ENCODE results near the gene CEMIP.
A peak's percentile ranks its signal among the peaks of the same experiment; 100 is the strongest.

The CEMIP gene, protein sequence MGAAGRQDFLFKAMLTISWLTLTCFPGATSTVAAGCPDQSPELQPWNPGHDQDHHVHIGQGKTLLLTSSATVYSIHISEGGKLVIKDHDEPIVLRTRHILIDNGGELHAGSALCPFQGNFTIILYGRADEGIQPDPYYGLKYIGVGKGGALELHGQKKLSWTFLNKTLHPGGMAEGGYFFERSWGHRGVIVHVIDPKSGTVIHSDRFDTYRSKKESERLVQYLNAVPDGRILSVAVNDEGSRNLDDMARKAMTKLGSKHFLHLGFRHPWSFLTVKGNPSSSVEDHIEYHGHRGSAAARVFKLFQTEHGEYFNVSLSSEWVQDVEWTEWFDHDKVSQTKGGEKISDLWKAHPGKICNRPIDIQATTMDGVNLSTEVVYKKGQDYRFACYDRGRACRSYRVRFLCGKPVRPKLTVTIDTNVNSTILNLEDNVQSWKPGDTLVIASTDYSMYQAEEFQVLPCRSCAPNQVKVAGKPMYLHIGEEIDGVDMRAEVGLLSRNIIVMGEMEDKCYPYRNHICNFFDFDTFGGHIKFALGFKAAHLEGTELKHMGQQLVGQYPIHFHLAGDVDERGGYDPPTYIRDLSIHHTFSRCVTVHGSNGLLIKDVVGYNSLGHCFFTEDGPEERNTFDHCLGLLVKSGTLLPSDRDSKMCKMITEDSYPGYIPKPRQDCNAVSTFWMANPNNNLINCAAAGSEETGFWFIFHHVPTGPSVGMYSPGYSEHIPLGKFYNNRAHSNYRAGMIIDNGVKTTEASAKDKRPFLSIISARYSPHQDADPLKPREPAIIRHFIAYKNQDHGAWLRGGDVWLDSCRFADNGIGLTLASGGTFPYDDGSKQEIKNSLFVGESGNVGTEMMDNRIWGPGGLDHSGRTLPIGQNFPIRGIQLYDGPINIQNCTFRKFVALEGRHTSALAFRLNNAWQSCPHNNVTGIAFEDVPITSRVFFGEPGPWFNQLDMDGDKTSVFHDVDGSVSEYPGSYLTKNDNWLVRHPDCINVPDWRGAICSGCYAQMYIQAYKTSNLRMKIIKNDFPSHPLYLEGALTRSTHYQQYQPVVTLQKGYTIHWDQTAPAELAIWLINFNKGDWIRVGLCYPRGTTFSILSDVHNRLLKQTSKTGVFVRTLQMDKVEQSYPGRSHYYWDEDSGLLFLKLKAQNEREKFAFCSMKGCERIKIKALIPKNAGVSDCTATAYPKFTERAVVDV (N-terminal part only)

GRCh38 chr15:80778964-80779657 lies at the start of gene CEMIP:
Gene CEMIP (plus strand): TSS chr15:80779370. CDS start chr15:80873880, 94,510 bp downstream.
- peak; percentile 23 for DNase-seq

GRCh38 chr15:80730387-80730786 lies 48.8 kb upstream of the CEMIP start:
- DNase-seq: no peak

- no peak for DNase-seq
Observed at GRCh38 chr15:80730926-80731325, 48.2 kb upstream of the CEMIP start.

DNA sequence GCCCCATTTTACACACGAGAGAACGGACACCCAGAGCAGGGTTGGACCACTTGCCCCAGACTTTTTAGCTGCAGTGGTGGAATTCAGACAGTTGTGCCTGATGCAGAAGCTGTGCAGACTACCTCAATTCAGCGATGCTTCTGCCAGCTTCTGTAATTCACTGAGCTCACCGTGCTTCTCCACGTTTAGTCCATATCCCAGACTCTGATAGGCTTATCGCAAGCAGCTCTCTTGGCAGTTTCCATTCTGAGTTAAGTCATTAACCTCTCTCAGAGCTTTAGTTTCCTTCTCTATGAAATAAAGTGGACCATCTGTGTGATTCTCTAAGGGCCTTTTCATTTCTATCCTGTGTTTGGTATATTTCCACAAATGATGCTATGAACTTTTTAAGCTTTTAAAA lies 47.0 kb upstream of the CEMIP start:
- no peak for DNase-seq

GRCh38 chr15:80732818-80733217 lies 46.4 kb upstream of the CEMIP start:
- DNase-seq: no peak

- no peak for DNase-seq
Observed at GRCh38 chr15:80733460-80733859, 45.7 kb upstream of the CEMIP start.

DNA sequence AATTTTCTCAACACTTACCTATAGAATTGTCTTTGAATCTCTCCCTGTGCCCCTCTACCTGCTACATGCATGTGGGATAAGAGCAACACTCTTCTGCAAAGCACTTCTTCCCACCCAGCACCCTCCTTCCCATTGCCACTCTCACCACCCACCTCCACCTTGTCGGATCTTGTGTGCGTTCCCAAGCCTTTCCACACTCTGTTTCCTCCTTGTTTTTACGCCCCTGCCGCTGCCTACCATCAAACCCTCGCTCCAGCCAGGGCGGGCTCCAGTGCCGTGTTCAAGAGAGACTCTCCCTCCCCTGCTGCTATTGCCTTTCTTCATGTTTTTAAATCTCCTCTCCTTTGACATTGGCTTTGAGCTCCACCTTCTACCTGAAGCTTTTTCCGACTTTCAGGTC lies 43.8 kb upstream of the CEMIP start:
- DNase-seq: no peak

GRCh38 chr15:80736560-80736959 lies 42.6 kb upstream of the CEMIP start:
- no peak for DNase-seq

DNA sequence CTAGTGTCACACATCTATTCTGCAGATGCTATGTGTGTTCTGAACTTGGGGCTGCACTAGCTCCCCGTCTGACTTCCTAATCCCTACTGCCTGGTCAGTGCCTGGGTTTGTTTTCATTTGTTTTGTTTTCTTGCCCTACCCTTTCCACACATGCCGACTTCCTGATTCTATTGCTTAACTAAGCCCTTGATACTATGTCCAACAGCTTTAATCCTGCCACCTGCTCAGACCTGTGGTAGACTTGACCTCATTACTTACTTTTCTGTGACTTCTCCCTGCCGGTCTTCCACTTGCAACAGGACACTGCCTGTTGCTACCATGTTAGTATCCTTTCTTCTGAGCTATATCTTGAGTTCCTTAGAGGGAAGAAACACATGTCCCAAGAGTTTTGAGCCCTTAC lies 39.3 kb upstream of the CEMIP start:
- no peak for DNase-seq

DNA sequence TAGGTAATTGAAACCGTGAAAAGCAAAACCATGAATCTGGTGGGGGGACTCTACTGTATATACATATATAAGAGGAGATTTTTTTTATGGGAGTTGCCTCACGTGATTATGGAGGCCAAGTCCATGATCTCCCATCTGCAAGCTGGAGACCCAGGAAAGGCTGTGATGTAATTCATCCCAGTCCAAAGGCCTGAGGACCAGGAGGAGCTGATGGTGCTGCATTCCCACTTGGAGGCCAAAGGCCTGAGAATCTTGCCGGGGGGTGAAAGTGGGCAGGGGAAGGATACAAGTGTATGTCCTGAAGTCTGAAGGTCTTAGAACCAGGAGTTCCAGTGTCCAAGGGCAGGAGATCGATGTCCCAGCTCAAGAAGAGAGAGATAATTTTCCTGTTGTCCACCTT lies 37.1 kb upstream of the CEMIP start:
- no peak for DNase-seq

DNA sequence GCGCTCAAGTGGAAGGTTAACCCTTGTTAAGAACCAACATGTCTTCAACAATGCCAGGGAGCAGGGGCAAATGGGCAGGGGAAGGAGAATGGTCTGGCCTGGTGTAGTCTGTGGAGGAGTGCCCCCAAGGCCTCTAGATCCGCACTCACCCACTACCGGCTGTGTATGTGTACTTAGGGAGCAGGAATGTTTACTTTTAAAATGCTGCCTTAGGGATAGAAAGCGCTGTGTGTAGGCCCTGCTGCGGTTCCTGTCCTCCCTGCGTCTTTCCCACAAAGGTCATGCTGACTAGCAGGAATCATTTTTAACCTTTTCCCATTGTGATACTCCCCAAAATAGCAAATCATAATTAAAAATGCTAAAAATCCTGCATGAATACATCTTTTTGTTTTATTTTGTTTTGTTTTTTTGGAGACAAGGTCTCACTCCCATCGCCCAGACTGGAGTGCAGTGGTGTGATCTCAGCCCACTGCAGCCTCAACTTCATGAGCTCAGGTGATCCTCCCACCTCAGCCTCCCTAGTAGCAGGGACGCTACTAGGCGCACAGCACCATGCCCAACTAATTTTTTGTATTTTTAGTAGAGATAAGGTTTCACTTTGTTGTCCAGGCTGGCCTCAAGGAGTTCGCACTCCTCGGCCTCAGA lies 35.9 kb upstream of the CEMIP start:
- no peak for DNase-seq

DNA sequence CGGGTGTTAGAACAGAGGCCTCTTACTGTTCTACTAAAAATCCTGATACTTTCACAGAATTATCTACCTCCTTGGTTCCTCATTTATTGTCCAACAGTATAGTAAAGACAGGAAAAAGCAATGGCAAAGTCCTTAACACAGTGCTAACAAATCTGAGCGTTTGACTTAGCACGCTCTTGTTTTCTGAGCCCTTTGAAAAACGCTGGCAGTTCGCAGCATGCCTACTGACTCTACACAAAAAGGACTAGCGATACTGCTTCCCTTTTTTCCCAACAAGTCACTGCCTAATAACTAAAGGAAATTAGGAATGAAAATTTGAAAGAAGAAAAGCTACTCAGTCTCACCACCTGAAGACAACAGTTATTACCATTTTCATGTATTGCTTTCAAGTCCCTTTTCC lies 34.8 kb upstream of the CEMIP start:
- DNase-seq: no peak

DNA sequence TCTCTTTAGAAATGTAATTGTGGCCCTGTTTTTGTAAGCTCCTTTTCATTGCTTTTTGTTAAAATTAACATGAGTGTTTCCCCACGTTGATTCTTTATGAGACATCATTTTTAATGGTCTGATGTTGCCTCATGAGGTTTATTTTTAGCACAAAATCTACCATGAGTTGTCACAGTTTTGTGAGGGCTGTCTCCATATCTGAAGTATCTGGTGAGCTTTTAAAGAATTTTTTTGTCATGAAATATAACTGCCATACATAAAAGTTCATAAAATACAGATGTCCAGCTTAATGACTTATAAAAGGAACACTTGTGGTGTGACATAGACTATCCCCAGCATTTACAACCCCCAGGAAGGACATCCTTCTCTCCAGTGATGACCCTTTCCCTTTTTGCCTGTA lies 34.3 kb upstream of the CEMIP start:
- no peak for DNase-seq

DNA sequence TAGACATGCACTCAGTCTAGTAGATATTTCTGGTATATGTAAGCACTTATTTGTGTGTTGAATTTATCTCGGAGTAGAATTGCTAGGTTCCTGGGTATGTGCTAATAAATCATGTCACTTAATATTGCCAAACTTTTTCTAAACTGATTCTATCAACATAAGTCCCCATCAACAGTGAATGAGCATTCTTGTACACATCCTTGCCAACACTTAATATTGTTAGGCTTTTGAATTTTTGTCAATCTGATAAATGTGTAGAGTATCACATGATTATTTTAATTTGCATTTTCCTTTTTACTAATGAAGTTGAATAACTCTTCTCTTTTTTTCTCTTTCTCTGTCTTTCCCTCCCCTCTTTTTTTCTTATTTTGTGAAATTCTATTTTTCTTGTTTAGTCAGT lies 33.3 kb upstream of the CEMIP start:
- no peak for DNase-seq

DNA sequence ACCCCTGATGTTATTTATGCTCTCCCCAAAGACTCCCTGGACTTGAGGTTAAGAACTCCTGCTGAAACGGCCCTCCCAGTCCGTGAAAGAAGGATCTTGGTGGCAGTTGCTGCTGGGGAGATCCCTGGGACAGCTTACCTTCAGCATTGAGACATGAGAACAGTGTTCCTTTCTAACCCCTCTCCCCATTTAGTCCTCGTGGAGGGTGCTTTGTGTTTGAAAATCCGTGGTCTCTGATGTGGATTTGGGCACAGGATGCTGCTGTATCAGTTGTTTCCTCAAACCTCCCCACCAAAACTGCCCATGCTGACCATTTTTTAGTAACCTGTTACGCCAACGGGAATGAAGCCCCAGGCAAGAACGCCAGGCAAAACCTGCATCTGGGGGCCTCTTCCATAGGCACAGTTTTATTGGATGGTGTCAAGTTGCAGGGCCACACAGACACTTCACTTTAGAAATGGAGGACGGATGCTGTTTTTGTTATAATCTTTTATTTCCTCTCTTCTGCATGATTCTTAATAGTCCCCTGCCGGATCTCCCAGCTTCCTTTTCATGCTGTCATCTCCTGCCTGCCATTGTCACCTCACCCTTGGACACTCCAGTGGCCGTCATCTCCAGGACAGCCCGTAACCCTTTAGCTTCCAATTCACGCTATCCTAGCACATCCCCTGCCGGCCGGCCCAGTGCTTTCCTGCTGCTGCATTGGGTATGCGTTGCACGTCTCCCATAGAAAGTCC lies 31.7 kb upstream of the CEMIP start:
- DNase-seq: no peak

- DNase-seq: no peak
Observed at GRCh38 chr15:80749589-80749988, 29.6 kb upstream of the CEMIP start.

- no peak for DNase-seq
Observed at GRCh38 chr15:80750575-80750974, 28.6 kb upstream of the CEMIP start.

DNA sequence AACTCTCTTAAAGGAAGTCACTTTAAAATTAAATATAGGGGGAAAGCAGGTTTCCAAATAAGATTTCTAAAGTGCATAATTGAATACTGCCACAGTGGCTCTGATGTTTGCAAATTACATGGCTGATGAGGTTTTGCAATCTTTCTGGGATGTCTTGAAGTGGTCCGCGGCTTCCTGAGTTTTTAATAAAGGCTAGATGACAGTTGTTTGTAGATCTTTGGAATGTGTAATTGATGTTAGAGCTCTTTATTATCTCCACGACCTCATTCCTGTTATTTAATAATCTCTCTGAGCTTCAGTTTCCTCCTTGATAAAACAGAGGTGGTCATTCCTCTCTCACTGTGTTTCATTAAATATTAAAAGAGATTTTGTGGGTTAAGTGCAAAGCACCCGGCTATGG lies 27.0 kb upstream of the CEMIP start:
- no peak for DNase-seq

DNA sequence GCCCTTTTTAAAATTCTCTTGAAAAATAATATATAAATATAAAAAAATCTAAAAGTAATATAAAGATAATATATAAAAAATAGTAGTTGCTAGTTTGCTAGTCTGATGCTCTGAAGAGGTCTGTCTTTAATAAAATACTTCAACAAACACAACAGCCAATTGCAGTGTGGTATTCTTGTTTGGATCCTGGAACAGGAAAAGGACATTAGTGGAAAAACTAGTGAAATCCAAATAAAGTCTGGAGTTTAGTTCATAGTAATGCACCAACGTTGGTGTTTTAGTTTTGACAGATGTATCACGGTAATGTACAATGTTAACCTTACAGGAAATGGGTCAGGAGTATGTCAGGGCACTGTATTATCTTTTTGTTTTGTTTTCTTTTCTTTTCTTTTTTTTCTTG lies 26.0 kb upstream of the CEMIP start:
- no peak for DNase-seq

DNA sequence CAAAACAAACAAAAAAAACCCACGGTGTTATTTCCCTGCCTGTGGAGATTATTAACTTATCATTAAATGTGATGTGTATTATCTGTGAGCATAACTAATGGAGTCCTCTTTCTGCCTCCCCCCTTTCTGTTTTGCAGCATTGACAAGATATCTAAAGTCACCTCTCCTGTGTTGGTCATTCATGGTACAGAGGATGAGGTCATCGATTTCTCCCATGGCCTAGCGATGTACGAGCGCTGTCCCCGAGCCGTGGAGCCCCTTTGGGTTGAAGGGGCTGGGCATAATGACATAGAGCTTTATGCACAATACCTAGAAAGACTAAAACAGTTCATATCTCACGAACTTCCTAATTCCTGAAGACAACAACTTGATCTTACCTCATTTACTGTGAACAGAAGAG lies 25.2 kb upstream of the CEMIP start:
- DNase-seq: no peak

DNA sequence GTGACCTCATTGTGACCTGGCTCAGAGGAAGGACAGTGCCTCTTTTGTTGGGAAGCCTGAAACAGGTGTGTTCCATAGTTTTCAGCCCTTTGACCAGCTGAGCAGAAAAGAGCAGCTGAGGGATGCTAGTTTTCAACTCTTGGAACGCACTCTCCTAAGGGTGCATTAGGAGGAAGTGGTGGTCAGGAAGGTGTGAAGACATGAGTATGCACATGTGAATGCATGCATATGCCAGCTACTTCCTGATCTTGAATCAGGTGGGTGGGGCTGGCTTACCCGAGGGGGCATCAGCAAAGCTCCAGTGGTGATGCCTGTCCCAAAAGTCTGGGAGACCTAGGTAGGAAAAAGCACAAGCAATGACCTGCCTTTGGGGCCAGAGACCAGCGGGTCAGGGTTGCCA lies 23.3 kb upstream of the CEMIP start:
- peak; percentile 11 for DNase-seq
